Testis (tissue), 5 donors: Measurements from ENCODE around the gene ADAM33. TPM values are rescaled to one million over a fixed set of nuclear protein-coding genes. Genes with fewer than 3 reads are reported as not detected.

Experiments used
- DNase-seq: peaks from one replicate; pipeline ENCODE4 v3.0.0-alpha.2; 2019
- H3K27ac ChIP-seq, 2 donors: fragments of 200-600 bp; sonication (generic); one replicate each; pipeline ENCODE4 v1.5.1; 2019
- H3K27me3 ChIP-seq: fragments of 200-600 bp; sonication (generic); one replicate; pipeline ENCODE4 v1.5.1; 2019
- H3K36me3 ChIP-seq: fragments of 200-600 bp; sonication (generic); one replicate; pipeline ENCODE4 v1.5.1; 2017; ENCODE audit warnings: low read depth; ENCODE audit errors: missing control alignments
- H3K4me1 ChIP-seq: fragments of 200-600 bp; sonication (generic); one replicate; pipeline ENCODE4 v1.5.1; 2019
- H3K4me3 ChIP-seq, 2 donors: fragments of 200-600 bp; sonication (generic); one replicate each; pipeline ENCODE4 v1.5.1; 2017 to 2019
- H3K9me3 ChIP-seq: fragments of 200-600 bp; sonication (generic); one replicate; pipeline ENCODE4 v1.5.1; 2017
- CTCF ChIP-seq, 3 experiments: fragments of 450-650 bp in 2 of 3; fragments of 200-600 bp in 1 of 3; sonication (generic) in 1 of 3; IDR thresholded peaks; one replicate each; pipeline ENCODE4 v1.5.1; 2016 to 2019; ENCODE audit warnings: antibody characterized with exemption in 3 of 3, mild to moderate bottlenecking in 2 of 3, moderate library complexity in 1 of 3
- POLR2A ChIP-seq: fragments of 450-650 bp; IDR thresholded peaks from one replicate; pipeline ENCODE4 v1.6.1; 2017; ENCODE audit warnings: antibody characterized with exemption, mild to moderate bottlenecking, moderate library complexity
- WGBS, 2 donors: methylation state at CpG; one replicate each; pipeline ENCODE4 v1.1.5; 2018; 5-methylcytosine and 5-hydroxymethylcytosine counted together
- intact Hi-C: fragments of 100-400 bp; cut with DNase I; formaldehyde crosslinking; loops from one replicate; pipeline ENCODE4 v1.15.1; 2023; ENCODE audit warnings: low total_unique reads
- long read RNA-seq, 2 donors: transcript quantifications; one replicate each; lab custom pipeline, GENCODE V29; 2026
- polyA plus RNA-seq: library from polyadenylated mRNA; stranded (reverse); fragments of 350-450 nt; fragmentation: Illumina TruSeq; extraction: RNeasy Lipid Tissue Mini Kit (QIAGEN cat#74804); gene quantifications from one replicate; pipeline ENCODE4 v1.2.3, GENCODE V29; 2014; ENCODE audit warnings: low read depth, low replicate concordance; ENCODE audit not compliant: insufficient read depth
- total RNA-seq, 2 donors: library from RNA; depleted of rRNA; stranded (reverse); fragments of >200 nt; gene quantifications; one replicate each; pipeline ENCODE4 v1.2.3, GENCODE V29; 2016

ADAM33 gene
- total RNA-seq, result 10 to 100 TPM; 35.4 to 61.1 TPM
- 25.5 TPM for polyA plus RNA-seq
- long read RNA-seq, donor 1, result 0 reads
- long read RNA-seq, donor 2, partial matches to known transcripts, result 0 of 1 reads
- long read RNA-seq, donor 2, other reads (novel, unspliced or antisense), result 0 of 1 reads

GRCh38 chr20:3681931-3682781 is at the start of gene ADAM33:
Gene ADAM33 (minus strand): TSS chr20:3682010. CDS start chr20:3682004, 6 bp downstream.
- intact Hi-C loops, result no loop called here
- peak; percentile 31 for DNase-seq
- H3K9me3 ChIP-seq, result no peaks in the 10 kb centered on the region
- no peaks in the 10 kb centered on the region for H3K27me3 ChIP-seq
- peaks cover 24% of the 10 kb centered on the region for H3K4me1 ChIP-seq
- WGBS, 2 donors, result 13 to 22% methylated on average over 12 to 45 of the region's 65 CpGs
- H3K36me3 ChIP-seq, result no peaks in the 10 kb centered on the region
- peak within 1 kb of the TSS; percentile 51 to 64 for H3K4me3 ChIP-seq
- no peak for TF ChIP-seq CTCF (IDR thresholded peaks at IDR 0.05)
- peak within 1 kb of the TSS; percentile 56 to 59 for H3K27ac ChIP-seq

GRCh38 chr20:3730803-3731672 is 49.2 kb upstream of the ADAM33 start:
- DNase-seq, result no peak
- intact Hi-C loops, result no loop called here
- H3K4me3 ChIP-seq, result no peak overlapping the region
- no peaks in the 10 kb centered on the region for H3K27me3 ChIP-seq
- WGBS, 2 donors, result 84 to 87% methylated on average over 12 of the region's 12 CpGs
- H3K36me3 ChIP-seq, result no peaks in the 10 kb centered on the region
- H3K27ac ChIP-seq, result no peak overlapping the region
- TF ChIP-seq POLR2A (no peak), CTCF (IDR thresholded peaks at IDR 0.05) (no peak)
- H3K9me3 ChIP-seq, result no peaks in the 10 kb centered on the region
- peaks cover 4% of the 10 kb centered on the region for H3K4me1 ChIP-seq

- intact Hi-C loops, result no loop called here
- no peak overlapping the region for H3K27ac ChIP-seq
- WGBS, 2 donors, result 77 to 84% methylated on average over 8 of the region's 8 CpGs
- no peak for TF ChIP-seq CTCF (IDR thresholded peaks at IDR 0.05)
- TF ChIP-seq POLR2A, result no peak
- DNase-seq, result no peak
- peaks cover 4% of the 10 kb centered on the region for H3K4me1 ChIP-seq
- no peaks in the 10 kb centered on the region for H3K27me3 ChIP-seq
- no peaks in the 10 kb centered on the region for H3K36me3 ChIP-seq
- no peaks in the 10 kb centered on the region for H3K9me3 ChIP-seq
- H3K4me3 ChIP-seq, result no peak overlapping the region
Observed at GRCh38 chr20:3729811-3730540, 48.2 kb upstream of the ADAM33 start.

- no peak for TF ChIP-seq POLR2A
- TF ChIP-seq CTCF (IDR thresholded peaks at IDR 0.05), result no peak
- Histone ChIP-seq H3K36me3 (no peaks in the 10 kb centered on the region), H3K27me3 (no peaks in the 10 kb centered on the region), H3K4me3 (no peak overlapping the region), H3K4me1 (peaks cover 4% of the 10 kb centered on the region), H3K27ac (no peak overlapping the region), H3K9me3 (no peaks in the 10 kb centered on the region)
- DNase-seq, result no peak
- intact Hi-C loops, result no loop called here
- WGBS, 2 donors, result 87 to 100% methylated on average over 2 to 6 of the region's 6 CpGs
Observed at GRCh38 chr20:3729378-3729777, 47.6 kb upstream of the ADAM33 start.
